Amygdala (tissue), 56 donors: ENCODE data around the gene EVI5L.

Source experiments
- DNase-seq, 56 donors: peaks; one replicate each; lab custom pipeline; 2025; lab: John Stamatoyannopoulos, UW

EVI5L gene

DNA sequence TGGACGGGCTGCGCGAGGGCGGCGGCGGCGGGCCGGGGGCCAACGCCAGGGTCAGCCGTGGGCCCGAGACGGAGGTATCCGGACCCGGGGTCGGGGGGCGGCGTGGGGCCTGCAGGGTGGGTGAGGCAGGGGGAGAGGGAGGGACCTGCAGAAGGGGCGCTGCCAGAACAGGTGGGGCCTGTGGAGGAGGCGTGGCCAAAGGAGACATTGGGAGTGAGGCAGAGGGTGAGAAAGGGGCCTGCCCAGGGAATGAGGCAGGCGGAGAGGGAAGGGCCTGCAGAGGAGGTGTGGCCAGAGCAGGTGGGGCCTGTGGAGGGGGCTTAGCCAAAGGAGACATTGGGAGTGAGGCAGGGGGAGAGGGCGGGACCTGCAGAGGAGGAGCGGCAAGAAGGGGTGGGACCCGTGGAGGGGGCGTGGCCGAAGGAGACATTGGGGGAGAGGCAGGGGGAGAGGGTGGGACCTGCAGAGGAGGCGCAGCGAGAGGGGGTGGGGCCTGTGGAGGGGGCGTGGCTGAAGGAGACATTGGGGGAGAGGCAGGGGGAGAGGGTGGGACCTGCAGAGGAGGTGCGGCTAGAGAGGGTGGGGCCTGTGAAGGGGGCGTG is 40.0 kb downstream of the EVI5L start:
- peak in 18 of 56 donors; percentile 19 to 84 (median 44) for DNase-seq

DNA sequence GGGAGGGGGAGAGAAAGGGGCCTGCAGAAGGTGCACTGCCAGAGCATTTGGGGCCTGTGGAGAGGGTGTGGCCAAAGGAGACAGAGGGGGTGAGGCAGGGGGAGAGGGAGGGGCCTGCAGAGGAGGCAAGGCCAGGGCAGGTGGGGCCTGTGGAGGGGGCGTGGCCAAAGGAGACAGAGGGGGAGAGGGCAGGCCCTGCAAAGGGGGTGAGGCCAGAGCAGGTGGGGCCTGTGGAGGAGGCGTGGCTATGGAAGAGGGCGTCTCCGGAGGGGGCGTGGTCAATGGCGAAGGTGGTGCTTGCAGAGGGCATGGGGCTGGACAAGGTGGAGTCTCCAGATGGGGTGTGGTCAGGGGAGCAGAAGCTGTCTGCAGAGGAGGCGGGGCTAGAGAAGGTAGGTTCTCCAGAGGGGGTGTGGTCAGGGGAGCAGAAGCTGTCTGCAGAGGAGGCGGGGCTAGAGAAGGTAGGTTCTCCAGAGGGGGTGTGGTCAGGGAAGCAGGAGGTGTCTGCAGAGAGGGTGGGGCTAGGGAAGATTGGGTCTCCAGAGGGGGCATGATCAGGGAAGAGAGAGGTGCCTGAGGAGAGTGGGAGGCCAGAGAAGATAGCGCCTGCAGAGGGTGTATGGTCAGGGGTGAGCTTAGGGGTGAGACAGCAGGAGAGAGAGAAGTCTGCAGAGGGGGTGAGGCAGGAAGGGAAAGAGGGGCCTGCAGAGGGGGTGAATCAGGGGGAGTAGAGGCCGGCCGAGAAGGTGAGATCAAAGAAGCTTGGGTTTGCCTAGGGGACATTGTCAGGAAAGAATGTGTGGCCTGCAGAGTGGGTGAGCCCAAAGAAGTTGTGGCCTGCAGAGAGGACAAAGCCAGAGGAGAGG is 40.8 kb downstream of the EVI5L start:
- DNase-seq = peak in 31 of 56 donors; percentile 15 to 84 (median 40)

DNA sequence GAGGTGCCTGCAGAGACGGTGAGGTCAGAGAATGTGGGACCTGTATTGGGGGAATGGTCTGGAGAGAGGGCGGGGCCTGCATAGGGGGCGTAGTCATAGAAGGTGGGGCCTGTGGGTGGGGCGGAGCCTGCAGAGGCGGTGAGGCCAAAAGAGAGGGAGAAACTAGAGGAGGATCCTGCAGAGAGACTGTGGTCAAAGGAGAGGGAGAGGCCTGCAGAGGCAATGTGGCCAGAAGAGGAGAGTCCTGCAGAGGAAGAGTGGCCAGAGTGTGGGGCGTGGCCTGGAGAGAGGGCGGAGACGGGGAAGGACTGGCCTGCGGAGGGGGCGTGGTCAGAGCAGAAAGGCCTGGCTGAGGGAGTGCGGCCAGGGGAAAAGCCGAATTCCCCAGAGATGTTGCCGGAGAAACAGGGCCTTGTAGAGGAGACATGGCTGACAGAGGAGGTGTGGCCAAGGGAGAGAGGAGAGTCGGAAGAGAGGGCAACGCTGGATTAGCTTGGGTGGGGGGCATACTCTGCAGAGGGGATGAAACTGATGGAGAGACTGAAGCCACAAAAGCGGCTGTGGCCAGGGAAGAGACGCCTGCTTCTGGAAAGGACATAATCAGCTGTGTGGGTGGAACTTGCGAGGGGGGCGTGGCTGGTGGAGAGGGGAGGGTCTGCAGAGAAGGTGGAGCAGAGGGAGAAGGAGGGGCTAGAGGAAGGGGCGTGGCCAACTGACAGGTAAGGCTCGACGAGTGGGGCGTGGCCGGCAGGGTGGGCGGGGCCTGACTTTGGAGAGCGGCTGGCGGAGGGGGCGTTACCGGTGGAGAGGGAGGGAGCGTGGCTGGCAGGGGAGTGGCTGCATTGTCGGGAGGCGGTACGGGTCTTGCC is 41.7 kb downstream of the EVI5L start:
- peak in 47 of 56 donors; percentile 10 to 88 (median 50) for DNase-seq

- no peak for DNase-seq
Measured at GRCh38 chr19:7872306-7873204, 42.5 kb downstream of the EVI5L start.

DNA sequence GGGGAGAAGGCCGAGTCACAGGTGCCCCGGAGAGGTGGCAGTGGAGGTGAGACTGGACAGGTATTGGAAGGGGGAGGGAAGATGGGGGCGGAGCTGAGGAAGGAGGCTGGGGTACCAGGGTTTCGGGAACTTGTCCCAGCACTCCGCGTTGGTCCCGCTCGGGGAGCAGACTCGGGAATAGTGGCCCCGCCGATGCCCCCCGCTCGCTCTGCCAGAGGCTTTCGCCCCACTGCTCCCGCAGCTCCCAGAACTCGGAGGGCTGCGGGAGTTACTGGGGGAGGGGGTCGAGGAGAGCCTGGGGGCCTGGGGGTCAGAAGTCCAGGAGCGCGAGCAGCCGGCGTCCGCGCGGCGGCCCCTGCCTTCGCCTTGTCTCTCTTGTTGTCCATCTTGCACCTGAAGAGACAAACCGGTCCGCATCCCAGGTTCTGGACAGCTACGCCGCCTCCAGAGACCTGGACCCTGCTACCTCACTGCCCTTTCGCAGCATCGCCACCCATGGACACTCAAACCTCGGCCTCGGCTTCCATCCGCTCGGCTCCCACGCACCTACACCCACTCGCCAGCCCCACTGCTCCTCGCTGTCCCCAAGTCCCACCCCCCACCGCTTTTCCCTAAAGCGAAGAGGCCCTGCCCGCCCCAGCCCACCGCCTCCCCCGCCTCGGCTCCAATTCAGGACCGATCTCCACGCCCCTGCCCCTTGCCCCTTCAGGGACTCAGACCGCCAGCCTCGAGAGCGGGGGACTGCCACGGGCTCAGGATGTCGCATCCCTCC is 43.5 kb downstream of the EVI5L start:
- peak in 2 of 56 donors; percentile 23 to 27 for DNase-seq

DNA sequence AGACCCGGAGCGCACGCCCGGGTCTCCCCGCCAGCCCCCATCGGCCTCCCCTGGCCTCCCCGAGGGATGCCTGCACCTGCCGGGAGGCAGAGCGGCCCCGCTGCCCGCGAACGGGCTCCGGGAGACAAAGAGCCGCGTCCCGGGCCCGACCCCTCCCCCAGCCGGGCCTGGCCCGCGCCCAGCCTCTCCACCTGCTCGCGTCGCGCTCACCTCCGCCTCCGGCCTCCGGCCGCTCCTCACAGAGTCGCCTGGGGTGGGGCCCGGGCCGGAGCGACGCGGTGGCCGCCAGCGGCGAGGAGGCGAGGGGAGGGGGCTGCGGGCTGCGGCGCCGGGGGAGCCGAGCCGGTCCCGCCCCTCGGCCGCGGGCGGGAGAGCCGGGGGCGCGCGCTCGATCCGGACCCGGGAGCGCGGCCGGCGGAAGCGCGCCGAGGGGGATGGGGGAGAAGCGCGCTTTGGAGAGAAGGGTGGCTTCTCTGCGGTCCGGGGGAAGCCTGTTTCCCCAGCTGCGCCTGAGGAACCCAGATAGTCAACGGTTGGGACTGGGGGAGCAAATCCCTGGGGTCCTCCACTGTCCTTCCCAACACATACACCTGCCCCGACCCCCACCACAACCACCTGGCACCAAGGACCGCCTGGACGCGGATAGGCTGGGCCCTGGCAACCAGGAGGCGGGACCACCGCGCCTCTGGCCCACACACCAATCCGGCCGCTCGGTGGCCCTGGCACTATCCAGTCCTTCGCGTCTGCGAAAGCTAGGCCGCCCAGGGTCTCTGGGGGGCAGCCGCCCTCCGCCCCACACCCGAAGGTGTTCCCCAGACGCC is 44.3 kb downstream of the EVI5L start, which contains the start of gene PRR36:
TSS of gene PRR36 (minus strand) at position 315 of the 821 bp plus-strand sequence. CDS start 701 bp downstream, outside the sequence.
- DNase-seq = peak in 46 of 56 donors; percentile 18 to 76 (median 51)

DNA sequence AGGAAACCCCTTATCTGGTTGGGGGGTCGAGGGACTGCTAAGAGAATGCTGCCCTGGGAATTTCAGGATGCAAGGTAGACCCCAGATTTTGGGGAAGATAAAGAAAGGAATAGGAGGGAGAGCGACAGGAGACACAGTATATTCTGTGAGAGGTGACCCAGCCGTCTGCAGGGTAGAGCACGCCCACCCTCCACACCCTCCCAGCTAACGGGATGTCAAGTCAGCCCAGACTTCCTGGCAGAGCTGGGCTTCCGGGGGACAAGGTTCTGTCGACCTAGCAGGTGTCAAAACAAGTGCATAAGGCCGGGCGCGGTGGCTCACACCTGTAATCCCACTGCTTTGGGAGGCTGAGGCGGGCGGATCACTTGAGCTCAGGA is 44.9 kb downstream of the EVI5L start:
- DNase-seq = no peak

- DNase-seq = no peak
Measured at GRCh38 chr19:7877249-7877836, 47.3 kb downstream of the EVI5L start.

- DNase-seq = no peak
Measured at GRCh38 chr19:7879111-7879807, 49.2 kb downstream of the EVI5L start.

DNA sequence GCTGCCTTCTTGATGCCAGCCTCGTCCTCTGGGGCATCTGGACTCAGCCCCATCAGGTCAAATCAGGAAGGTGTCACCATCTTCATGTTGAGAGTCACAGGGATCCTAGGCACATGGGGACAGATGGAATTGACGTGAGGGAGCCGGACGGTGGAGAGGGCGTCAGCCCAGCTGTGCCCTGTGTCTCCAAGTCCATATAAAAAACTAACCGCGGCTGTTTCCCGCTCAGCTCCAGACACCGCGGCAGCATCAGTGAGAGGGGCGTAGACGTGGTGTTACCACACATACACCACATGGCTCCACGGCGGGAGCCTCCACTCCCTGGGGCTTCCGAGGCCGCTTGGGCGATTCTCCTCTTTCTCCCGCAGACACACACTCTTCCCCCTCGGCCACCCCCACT is 49.8 kb downstream of the EVI5L start:
- no peak for DNase-seq

- no peak for DNase-seq
Measured at GRCh38 chr19:7881910-7882309, 51.9 kb downstream of the EVI5L start.

- DNase-seq = no peak
Measured at GRCh38 chr19:7883105-7883504, 53.1 kb downstream of the EVI5L start.

GRCh38 chr19:7883796-7884570 is 54.0 kb downstream of the EVI5L start:
- DNase-seq = no peak

DNA sequence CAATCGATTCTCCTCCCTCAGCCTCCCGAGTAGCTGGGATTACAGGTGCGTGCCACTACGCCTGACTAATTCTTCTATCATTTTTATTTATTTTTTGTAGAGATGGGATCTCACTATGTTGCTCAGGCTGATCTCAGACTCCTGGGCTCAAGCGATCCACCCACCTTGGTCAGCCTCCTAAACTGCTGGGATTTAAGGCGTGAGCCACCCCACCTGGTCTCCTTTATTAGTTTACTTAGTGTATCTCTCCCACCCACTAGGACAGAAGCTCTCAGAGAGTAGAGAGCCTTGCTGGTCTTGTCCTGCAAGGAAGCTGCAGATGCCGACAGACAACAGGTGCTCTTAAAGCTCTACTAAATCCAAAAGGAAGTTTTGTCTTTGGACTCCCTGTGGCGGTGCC is 55.8 kb downstream of the EVI5L start:
- DNase-seq = no peak

GRCh38 chr19:7887408-7888144 is 57.6 kb downstream of the EVI5L start:
- DNase-seq = no peak
